Measurements from ENCODE around the gene CD247.
A peak's percentile ranks its signal among the peaks of the same experiment; 100 is the strongest.
"Not testable (repeated sequence)": the region's sequence is repeated elsewhere in the genome, so short reads cannot be mapped to it uniquely, and the experiment has no call there.

Gene CD247

GRCh38 chr1:167518331-167518700 lies at the start of gene CD247:
Gene CD247 (minus strand): TSS chr1:167518529. CDS start chr1:167518465, 64 bp downstream.
- no peaks in the 10 kb centered on the region for H3K9me3 Mint-ChIP-seq (ENCODE audit: low read depth)
- peak within 1 kb of the TSS; percentile 100 for H3K27ac Mint-ChIP-seq
- peak within 1 kb of the TSS; percentile 100 for H3K4me3 Mint-ChIP-seq
- H3K36me3 Mint-ChIP-seq = peaks cover 4% of the 10 kb centered on the region
- peaks cover 49% of the 10 kb centered on the region for H3K4me1 Mint-ChIP-seq (ENCODE audit: low read depth)
- H3K27me3 Mint-ChIP-seq = no peaks in the 10 kb centered on the region

GRCh38 chr1:167567663-167568062 lies 49.3 kb upstream of the CD247 start:
- Mint-ChIP-seq H3K9me3 (ENCODE audit: low read depth) (no peaks in the 10 kb centered on the region), H3K4me3 (no peak overlapping the region), H3K27me3 (peaks cover 1% of the 10 kb centered on the region), H3K4me1 (ENCODE audit: low read depth) (no peaks in the 10 kb centered on the region), H3K36me3 (no peaks in the 10 kb centered on the region), H3K27ac (no peak overlapping the region)

GRCh38 chr1:167566766-167567165 lies 48.4 kb upstream of the CD247 start:
- Mint-ChIP-seq H3K27ac (no peak overlapping the region), H3K4me1 (ENCODE audit: low read depth) (no peaks in the 10 kb centered on the region), H3K9me3 (ENCODE audit: low read depth) (no peaks in the 10 kb centered on the region), H3K36me3 (no peaks in the 10 kb centered on the region), H3K4me3 (no peak overlapping the region), H3K27me3 (peaks cover 1% of the 10 kb centered on the region)

- Mint-ChIP-seq H3K9me3 (ENCODE audit: low read depth) (no peaks in the 10 kb centered on the region), H3K4me3 (no peak overlapping the region), H3K4me1 (ENCODE audit: low read depth) (no peaks in the 10 kb centered on the region), H3K27ac (no peak overlapping the region), H3K36me3 (no peaks in the 10 kb centered on the region), H3K27me3 (peaks cover 3% of the 10 kb centered on the region)
Measured at GRCh38 chr1:167565922-167566321, 47.6 kb upstream of the CD247 start.

GRCh38 chr1:167564612-167565270 lies 46.4 kb upstream of the CD247 start:
- no peak overlapping the region for H3K27ac Mint-ChIP-seq
- H3K36me3 Mint-ChIP-seq = no peaks in the 10 kb centered on the region
- peaks cover 6% of the 10 kb centered on the region for H3K27me3 Mint-ChIP-seq
- no peaks in the 10 kb centered on the region for H3K9me3 Mint-ChIP-seq (ENCODE audit: low read depth)
- no peaks in the 10 kb centered on the region for H3K4me1 Mint-ChIP-seq (ENCODE audit: low read depth)
- H3K4me3 Mint-ChIP-seq = no peak overlapping the region

- Mint-ChIP-seq H3K36me3 (no peaks in the 10 kb centered on the region), H3K4me3 (no peak overlapping the region), H3K4me1 (ENCODE audit: low read depth) (no peaks in the 10 kb centered on the region), H3K27me3 (peaks cover 6% of the 10 kb centered on the region), H3K27ac (no peak overlapping the region), H3K9me3 (ENCODE audit: low read depth) (no peaks in the 10 kb centered on the region)
Measured at GRCh38 chr1:167563579-167564246, 45.4 kb upstream of the CD247 start.

- Mint-ChIP-seq H3K36me3 (no peaks in the 10 kb centered on the region), H3K27ac (no peak overlapping the region), H3K27me3 (peaks cover 6% of the 10 kb centered on the region), H3K4me3 (no peak overlapping the region), H3K9me3 (ENCODE audit: low read depth) (no peaks in the 10 kb centered on the region), H3K4me1 (ENCODE audit: low read depth) (no peaks in the 10 kb centered on the region)
Measured at GRCh38 chr1:167562702-167563101, 44.4 kb upstream of the CD247 start.

GRCh38 chr1:167561753-167562152 lies 43.4 kb upstream of the CD247 start:
- H3K9me3 Mint-ChIP-seq (ENCODE audit: low read depth) = no peaks in the 10 kb centered on the region
- H3K27ac Mint-ChIP-seq = no peak overlapping the region
- H3K4me1 Mint-ChIP-seq (ENCODE audit: low read depth) = no peaks in the 10 kb centered on the region
- peaks cover 6% of the 10 kb centered on the region for H3K27me3 Mint-ChIP-seq
- H3K36me3 Mint-ChIP-seq = no peaks in the 10 kb centered on the region
- no peak overlapping the region for H3K4me3 Mint-ChIP-seq

GRCh38 chr1:167555971-167556714 lies 37.8 kb upstream of the CD247 start:
- Mint-ChIP-seq H3K27ac (no peak overlapping the region), H3K4me1 (ENCODE audit: low read depth) (peaks cover 17% of the 10 kb centered on the region), H3K4me3 (no peak overlapping the region), H3K27me3 (peaks cover 3% of the 10 kb centered on the region), H3K36me3 (no peaks in the 10 kb centered on the region), H3K9me3 (ENCODE audit: low read depth) (no peaks in the 10 kb centered on the region)

- not testable (repeated sequence) for H3K36me3 Mint-ChIP-seq; H3K9me3 Mint-ChIP-seq (ENCODE audit: low read depth); H3K27ac Mint-ChIP-seq; H3K27me3 Mint-ChIP-seq
- Mint-ChIP-seq H3K4me1 (ENCODE audit: low read depth) (peaks cover 25% of the 10 kb centered on the region), H3K4me3 (peak overlapping the region; percentile 48)
Measured at GRCh38 chr1:167555072-167555471, 36.7 kb upstream of the CD247 start.

- peak overlapping the region; percentile 89 for H3K4me3 Mint-ChIP-seq
- no peaks in the 10 kb centered on the region for H3K9me3 Mint-ChIP-seq (ENCODE audit: low read depth)
- no peaks in the 10 kb centered on the region for H3K36me3 Mint-ChIP-seq
- H3K27ac Mint-ChIP-seq = peak overlapping the region; percentile 12
- peaks cover 25% of the 10 kb centered on the region for H3K4me1 Mint-ChIP-seq (ENCODE audit: low read depth)
- H3K27me3 Mint-ChIP-seq = no peaks in the 10 kb centered on the region
Measured at GRCh38 chr1:167554028-167554779, 35.9 kb upstream of the CD247 start.

- Mint-ChIP-seq H3K27me3 (no peaks in the 10 kb centered on the region), H3K4me1 (ENCODE audit: low read depth) (peaks cover 25% of the 10 kb centered on the region), H3K4me3 (peak within 1 kb of the TSS; percentile 89), H3K27ac (peak within 1 kb of the TSS; percentile 37), H3K9me3 (ENCODE audit: low read depth) (no peaks in the 10 kb centered on the region), H3K36me3 (no peaks in the 10 kb centered on the region)
Measured at GRCh38 chr1:167553136-167554027, 35.1 kb upstream of the CD247 start, which contains the start of gene CREG1. Gene CREG1 (minus strand): TSS chr1:167553762.

- H3K27me3 Mint-ChIP-seq = no peaks in the 10 kb centered on the region
- H3K36me3 Mint-ChIP-seq = peaks cover 4% of the 10 kb centered on the region
- H3K4me1 Mint-ChIP-seq (ENCODE audit: low read depth) = peaks cover 25% of the 10 kb centered on the region
- H3K9me3 Mint-ChIP-seq (ENCODE audit: low read depth) = no peaks in the 10 kb centered on the region
- no peak overlapping the region for H3K27ac Mint-ChIP-seq
- H3K4me3 Mint-ChIP-seq = peak overlapping the region; percentile 18
Measured at GRCh38 chr1:167551362-167551761, 33.0 kb upstream of the CD247 start.

Data from activated naive CD8-positive, alpha-beta T cell (primary cell).